ENCODE data around the gene MYO1B.

Gene MYO1B

DNA sequence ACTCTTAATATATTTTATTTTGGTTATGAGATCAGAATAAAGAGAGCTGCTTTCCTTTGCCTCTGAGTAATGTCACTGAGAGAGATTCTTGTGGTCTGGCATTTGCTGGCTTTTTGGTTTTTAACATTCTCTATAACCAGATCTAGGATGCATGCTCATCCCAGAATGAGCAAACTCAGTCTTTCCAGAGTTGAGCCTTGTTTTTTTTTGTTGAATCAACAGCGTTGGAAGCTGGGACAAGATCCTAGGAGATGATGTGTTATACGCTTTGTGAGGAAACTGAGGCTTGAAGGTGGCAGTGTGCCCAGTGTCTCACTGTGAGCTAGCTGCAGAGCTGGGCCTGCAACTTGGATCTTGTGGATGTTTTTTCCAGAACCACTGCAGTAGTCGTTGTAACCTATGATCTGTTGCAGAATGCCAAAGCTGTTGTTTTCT, 19.5 kb downstream of the MYO1B start:
- no peak for DNase-seq

DNA sequence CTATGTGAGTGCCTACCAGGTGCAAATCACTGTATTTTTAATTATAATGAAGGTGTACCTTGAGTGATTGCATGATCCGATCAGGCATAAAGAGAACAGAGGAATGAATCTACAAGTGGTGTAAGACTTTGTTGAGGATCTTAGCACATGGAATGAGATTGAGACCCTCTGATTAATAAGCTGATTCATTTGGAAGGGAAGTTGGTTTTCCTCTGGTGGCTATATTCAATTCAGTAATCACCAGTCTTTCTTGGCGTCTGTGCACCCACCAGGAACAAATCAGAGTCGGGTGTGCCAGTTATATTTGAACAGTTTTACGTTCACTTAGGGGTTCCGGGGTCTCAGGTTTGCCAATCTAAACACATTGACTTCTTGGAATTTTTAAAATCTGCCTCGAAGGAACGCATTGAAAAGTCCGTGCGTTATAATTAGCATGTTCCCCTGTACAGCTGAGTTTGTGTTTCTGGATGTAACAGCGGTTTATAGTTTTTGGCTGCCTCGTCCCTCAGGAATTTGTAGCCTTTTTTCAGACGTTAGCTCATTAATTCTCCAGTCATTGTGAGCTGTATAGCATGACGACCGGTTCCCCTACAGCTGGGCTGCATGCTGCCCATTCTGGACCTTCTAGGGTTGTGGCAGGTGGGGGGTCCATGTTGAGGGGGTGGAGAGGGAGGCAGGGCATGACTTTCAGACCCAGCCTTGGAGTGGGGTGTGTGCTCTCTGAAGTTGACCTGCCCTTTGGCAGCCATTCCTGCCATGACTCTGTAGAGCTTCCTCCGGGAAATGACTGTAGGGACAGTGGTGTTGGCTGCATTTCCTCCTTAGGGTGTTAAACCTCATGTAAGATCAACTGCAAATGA, 20.3 kb downstream of the MYO1B start:
- DNase-seq, result no peak

DNA sequence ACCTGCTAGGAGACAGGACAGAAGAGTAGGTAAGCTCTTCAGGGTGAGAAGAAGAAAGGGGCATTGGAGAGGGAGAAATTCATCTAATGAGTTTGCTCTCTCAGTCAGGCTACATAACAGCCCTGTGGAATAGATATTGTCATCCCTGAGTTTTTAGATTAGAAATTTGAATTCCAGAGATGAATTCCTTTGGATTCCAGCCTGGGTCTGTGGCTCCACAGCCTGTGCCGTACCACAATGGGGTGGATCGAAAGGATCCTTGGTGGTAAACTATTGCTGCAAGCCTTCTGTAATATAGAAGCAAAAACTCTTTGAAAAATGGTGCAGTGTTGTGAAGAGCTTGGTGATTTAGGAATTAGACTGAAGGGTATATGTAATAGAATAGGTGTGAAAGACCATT, 21.0 kb downstream of the MYO1B start:
- no peak for DNase-seq

DNA sequence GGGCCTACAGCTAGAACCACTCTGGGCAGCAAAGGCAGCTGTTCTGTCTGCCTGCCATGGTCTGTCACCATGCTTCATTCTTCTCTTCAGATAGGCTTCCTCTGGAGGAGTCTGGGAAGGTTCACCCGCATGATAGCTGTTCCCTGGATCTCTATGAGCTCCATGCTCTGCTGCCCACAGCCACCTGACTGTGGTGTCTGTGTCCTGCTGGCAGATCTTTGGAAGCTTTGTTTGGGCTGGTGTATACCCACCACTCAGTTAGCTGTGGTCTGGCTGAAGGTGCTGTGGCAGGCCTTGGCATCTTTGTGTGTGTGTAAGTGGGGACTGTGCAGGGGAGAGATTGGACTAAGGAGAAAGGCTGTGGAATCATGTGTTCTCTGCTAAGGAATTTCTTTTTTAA, 23.4 kb downstream of the MYO1B start:
- DNase-seq, result no peak

DNA sequence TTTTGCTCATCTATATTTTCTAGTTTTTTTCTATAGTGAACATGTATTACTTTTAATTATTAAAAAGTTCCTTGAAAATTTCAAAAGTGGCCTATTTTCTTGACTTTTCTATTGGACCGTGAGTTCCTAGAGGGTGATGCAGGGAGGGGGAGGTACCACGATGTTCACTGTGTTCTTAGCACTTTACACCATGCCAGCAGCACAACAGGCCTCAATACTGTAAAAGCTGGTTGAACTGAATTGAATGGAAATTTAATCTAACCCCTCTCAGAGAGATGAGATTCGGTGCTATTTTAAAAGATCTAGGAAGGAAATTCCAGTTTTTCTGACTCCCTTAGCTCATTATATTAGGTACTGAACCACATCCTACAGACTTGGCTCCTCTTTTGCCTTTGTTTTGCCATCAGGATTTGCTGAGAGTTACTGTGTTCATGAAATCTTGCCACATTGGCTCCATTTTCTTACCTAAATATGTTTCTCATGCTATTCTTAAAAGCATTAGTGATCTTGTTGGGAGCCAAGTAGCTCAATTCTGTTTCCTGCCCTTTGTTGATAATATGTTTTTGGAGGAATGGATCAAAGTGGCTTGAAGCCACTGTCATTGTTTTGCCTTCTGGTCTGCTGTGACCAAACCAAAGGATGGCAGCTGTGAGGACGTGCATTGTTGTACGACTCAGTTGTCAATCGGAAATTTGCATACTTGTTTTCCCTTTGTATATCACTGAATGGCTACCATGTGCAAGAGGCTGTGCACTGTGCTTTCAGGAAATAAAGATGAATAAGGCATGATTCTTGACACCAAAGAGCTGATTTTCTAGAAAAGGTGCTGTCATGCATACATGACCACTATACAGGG, 25.3 kb downstream of the MYO1B start:
- DNase-seq, result no peak

DNA sequence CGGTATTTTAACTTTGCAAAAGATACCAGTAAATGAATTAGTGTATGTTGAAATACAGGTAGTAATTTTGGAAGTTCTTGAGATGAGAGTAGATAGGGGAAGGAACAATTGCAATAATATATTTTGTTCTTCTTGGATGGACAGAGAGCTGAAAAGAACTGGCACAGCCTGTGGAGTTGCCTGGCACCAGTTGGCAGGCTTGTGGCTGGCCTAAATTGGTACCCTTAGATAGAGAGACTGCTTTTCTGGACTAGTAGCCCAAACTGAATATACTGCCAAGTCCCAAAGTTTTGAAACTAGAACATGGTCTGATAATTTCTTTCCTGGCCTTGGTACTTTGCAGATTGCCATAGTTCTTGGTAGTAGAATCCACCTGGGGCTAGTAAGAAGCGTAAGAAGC, 26.9 kb downstream of the MYO1B start:
- no peak for DNase-seq

DNA sequence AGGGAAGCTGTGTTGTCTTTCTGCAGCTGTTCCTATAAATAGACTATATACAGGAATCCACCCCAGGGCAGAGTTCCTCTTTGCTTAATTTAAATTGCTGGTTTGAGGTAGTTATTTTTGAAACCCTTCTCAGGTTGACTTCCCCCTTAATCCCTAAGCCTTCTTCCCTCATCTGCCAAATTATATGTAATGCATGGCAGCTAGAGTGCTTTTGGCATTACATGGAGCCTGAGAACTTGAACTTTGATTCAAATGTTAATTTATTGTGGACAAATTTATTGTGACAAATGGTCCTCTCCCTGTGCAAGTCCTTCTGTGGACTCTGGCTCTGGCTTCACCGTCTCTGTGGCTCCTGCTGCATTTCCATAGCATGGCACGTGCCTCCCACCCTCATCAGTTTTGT, 29.2 kb downstream of the MYO1B start:
- DNase-seq, result peak; percentile 15

DNA sequence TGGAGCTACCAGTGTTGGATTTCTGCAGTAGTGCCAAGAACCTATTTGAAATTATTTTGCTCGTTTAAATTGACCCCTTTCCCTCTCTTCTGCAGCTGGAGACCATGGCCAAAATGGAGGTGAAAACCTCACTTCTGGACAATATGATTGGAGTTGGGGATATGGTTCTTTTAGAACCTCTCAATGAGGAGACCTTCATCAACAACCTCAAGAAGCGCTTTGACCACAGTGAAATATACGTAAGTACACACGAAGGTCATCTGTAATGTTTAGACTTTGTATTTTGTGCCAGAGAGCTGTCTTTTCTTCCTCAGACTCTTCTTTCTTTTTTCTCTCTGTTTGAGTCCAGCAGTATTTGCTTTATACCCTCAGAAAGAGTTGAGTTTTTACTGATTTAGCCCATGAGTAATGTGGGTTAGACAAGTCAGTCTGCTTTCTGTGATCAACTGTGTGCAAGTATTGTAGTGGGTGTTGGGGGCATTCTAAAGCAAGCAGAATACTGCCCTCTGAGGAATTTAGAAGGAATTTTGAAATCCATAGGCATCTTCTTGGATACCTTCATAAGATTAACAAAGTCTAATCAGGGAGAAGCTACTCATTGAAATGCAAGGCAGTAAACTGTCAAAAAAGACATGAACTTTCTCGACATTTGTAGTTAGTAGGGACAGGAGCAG, 31.7 kb downstream of the MYO1B start:
- no peak for DNase-seq

DNA sequence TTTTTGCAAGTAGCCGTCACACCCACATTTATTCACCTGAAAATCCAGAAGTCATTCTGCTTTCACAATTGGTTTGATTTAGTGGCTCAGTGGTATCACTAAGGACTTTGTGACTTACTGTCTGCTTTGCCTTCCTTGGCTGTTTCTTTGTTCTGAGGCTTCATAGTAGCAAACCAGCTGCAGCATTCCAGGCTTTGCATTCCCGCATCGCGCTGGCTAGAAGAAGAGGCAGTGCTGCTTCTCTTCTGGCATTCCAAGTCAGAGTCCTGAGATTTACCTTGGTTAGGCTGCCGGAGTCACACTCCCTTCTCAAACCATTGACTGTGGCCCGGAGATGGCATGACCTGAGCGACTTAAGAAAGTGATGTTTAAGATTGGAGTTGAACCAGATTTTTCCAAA, 35.1 kb downstream of the MYO1B start:
- DNase-seq, result no peak

DNA sequence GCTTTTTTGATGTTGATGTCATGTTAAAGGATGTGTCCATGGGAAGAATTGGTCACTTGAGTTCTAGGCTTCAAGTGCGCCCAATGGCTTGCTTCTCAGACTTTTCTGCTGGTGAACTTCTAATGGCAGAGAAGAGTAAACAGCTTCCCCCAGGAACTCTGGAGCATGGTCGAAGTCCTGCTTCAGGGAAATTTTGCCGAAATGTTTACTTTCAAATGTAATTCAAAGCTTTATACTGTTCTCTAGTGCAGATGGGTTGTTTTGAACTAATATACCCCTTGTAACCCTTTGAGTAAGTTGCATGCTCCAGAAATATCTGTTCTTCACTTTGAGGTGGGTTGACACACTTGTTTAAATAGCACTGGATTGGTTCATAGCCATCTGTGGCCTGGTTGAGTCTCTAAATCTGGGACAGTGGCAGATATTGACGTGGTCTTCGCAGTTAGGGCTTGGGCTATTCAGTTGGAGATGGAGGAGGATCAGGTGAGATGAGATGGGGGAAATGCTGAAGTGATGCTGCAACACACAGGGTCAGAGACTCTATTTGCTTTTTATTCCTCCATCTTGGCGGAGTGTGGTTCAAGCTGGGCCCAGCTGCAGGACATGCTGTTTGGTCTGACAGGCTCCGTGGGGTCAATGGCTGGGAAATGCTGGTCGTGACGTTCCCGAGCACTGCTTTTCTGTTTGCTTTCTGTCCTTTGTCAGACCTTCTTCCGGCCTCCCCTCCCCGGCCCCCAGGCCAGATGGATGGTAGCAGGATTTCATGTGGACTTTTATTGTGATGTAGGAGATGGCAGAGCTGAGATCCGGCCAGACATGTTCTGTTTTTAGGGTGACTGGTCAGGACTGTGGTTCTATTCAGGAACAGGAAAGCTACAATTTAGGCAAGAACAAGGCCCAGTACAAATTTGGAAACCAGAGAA, 35.9 kb downstream of the MYO1B start:
- DNase-seq, result no peak

DNA sequence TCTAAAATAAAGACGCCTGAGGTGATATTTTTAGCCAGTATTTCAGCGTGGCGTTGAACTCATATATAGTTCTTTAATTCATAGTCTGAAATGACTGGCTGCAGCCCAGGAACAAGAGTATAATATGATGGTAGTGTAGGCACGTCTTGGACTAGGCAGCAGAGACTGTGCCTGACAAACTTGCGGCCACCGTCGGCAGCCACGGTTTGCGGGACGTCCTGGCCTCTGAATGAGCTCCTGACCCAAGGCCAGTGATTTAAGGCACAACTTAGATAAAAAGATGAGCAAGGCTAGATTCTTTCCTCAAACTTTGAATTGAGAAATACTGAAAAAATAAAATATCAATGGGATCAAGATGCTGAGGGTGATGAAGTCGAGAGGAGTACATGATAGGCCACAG, 40.0 kb downstream of the MYO1B start:
- no peak for DNase-seq

DNA sequence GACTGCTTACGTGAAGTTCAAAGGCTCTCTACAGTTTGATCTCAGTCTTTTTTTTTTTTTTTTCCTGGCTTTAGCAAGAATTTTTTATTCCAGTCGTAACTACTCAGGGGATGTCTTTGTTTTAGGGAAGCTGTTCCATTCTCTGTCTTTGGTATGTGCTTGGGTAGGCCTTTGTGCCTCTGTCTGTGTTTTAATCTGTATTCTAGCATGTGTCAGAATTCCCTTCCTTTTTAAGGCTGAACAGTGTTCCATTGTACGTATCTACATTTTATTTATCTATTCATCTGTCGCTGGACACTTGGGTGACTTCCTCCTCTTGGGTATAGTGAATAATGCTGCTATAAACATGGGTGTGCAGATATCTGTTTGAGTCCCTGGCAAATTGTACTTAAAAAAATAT, 42.6 kb downstream of the MYO1B start:
- no peak for DNase-seq

DNA sequence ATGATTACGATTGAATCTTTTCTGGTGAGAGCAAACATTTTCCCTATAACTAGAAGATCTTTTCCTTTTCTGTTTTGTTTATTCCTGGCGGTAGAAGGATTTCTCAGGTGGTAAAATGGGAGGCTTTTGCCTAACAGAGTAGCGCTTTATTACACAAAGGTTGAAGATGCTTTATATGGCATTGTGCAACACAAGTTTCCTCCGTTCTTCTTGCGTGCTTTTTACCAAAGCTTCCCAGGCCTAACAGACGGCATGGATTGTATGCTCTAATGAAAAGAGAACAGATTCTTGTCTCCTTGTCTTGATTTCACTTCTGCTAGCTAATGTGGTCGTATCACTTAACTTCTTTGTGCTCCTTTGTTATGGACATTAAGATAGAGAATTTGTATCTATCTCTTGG, 43.8 kb downstream of the MYO1B start:
- DNase-seq, result no peak

DNA sequence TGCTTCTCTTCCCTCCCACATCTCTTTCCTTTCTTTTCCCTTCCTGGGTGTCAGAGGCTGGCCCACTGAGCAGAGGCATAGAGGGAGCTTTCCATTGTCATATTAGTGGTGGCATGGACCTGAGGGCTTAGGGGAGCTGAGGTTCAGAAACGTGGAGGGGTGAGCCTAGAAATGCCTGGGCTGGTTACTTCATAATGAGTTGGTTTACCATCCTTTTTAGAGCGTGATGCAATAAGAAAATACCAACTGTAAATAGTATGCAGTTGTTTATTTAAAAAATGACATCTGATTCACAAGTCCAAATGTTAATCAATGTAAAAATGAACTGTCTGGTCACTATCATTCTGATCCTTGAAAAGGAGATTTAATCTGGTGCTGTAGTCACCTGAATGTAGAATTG, 46.3 kb downstream of the MYO1B start:
- DNase-seq, result no peak

DNA sequence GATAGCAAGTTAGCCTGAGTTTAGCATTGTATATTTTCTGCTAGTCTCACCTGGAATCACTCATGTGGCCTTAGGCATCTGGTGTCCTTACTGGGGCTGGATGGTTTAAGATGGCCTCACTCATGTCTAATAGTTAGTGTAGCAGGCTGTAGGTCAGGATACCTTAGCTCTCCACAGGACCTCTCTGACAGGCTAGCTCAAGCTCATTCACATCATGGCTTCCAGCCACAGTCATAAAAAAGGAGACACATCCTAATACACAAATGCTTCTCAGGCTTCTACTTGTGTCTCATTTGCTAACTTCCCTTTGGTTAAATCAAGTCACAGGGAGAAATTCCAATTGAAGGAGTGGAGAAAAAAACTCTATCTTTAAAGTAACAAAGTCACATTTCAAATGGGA, 47.7 kb downstream of the MYO1B start:
- no peak for DNase-seq

DNA sequence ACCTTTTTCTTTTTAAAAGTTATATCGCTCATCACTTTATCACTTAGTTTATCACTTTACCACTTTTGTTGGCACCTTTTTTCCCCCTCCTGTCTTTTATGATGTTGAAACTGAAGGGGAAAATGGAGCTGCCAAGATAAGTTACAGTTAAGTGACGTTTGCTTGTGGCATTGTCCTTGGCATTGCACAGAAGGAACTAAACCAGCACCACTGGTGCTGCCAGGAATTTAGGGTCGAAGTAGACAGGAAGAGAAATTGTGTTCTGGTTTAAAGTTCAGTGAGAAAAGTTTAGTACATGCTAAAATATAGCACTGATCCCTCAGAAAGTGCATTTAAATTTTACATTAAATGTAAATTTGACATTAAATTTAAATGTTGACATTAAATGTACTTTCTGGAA, 49.9 kb downstream of the MYO1B start:
- DNase-seq, result no peak

DNA sequence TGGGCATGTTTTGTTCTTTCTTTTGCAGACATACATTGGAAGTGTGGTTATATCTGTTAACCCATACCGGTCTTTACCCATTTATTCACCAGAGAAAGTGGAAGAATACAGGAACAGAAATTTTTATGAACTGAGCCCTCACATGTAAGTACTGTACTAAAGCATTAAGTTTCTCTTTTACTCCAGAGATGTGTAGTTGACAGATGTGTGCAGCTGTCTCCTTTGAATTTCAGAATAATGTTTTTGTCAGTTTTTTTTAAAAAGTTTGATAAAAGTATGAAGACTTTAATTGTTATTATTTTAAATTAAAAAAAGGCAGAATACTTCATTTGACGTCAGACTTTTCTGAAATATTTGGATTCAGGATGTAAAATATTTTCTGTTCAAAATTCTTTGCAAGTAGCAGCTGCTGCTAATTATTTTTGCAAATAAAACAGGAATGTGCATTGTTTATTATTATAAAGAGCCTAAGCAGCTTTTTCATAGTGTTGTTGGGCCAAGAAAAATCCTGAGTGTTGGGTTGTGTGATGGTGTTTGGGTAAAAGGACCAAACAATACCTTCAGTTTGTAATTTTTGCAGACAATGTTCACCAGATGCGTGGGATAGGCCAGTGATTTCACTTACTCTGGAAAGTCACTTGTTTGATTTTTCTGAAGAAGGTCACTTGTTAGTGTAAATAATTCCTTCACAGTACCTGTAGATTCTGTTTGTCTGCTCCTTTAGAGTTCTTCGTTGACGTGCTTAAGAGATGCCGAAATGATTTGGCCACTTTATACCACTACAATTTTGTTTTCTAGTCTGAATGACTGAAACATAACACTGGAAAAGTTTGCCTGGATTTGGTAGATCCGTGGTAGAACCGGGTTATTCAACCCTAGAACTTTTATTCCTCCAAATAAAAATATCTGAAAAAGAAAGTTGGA, 51.1 kb downstream of the MYO1B start:
- no peak for DNase-seq

DNA sequence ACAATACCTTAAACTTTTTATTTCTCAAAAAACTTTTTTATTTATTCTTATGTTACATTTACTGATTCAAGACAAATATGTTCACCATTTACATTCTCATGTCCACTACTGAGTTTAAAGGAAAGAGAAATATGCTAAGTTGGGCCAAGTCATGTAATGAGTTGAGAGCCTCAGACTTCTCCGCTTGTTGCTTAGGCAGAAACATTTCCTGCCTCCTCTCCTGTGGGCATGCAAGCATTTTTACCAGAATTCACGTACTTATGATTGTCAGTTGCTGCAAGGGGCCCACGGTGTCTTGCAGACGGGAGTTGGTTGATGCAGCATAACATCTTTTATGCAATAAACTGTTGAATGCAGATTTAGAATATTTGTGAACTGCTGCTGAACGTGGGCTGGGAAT, 51.8 kb downstream of the MYO1B start:
- DNase-seq, result no peak

DNA sequence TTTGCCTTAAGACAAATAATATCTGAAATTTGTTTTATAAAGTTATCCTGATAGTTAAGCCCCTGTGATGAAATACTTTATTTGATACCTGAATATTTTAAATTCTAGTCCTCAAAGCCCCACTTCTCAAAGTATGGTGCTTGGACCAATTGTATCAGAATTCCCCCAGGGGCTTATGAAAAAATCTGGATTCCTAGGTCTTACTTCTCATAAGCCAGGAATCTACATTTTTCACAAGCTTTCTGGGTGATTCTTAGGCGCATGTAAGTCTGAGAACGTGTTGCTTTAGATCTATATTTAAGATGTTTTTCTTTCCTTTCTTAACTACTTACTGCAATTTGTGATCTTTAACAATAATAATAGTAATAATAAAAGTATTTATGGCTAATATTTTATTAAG, 53.1 kb downstream of the MYO1B start:
- DNase-seq, result no peak

DNA sequence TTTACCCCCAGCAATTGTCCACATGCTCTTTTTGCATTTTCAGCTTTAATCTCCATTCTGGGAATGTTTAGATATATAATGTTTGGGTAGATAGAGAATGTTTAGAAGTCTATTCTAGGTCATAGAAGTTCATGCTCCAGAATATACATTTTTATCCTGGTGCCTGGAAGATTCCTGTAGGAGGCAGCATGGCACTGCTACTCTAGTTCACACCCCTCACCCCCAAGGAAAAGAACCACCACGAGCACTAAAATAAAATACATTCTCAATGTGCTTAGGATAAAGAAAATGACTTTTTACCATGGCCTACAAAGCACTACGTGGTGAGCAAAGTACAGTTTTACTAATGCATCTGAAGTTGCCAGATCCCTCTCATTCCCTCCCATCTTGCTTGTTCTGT, 53.8 kb downstream of the MYO1B start:
- no peak for DNase-seq

DNA sequence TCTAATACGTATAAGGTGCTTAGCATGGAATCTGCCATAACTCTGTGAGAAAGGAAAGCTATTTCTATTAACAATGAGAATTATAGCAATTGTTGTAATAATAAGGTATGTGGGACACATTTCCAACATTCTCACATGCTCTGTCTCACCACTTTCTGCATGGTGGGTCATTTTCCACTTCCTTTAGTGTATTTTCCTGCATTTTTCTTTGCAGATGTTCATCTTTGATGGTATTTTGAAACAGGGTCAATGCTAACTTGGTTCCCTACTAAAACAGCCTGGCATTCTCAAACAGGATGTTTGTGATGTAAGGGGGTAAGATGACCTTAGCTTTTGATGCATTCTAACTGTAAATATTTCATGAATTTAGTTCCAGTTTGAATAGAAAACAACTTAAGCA, 54.7 kb downstream of the MYO1B start:
- DNase-seq, result no peak

All from hematopoietic multipotent progenitor cell treated with erythropoietin and hydrocortisone succinate and interleukin-3 and kit ligand, for 4 days (in vitro differentiated cells).